Astrocyte (in vitro differentiated cells and primary cell): ENCODE data around the gene LHPP.

Source experiments
- EZH2 ChIP-seq: IDR thresholded peaks from 2 replicates; pipeline ENCODE4 v1.6.1; 2012; ENCODE audit warnings: mild to moderate bottlenecking, low read length, inconsistent platforms; ENCODE audit not compliant: insufficient read depth
- TF ChIP-seq, protein P1 (sequence below): IDR thresholded peaks from 2 replicates; pipeline ENCODE4 v1.5.1; 2011; ENCODE audit warnings: low read depth, mild to moderate bottlenecking, inconsistent platforms, low read length, moderate library complexity; ENCODE audit not compliant: insufficient read depth

DNA sequence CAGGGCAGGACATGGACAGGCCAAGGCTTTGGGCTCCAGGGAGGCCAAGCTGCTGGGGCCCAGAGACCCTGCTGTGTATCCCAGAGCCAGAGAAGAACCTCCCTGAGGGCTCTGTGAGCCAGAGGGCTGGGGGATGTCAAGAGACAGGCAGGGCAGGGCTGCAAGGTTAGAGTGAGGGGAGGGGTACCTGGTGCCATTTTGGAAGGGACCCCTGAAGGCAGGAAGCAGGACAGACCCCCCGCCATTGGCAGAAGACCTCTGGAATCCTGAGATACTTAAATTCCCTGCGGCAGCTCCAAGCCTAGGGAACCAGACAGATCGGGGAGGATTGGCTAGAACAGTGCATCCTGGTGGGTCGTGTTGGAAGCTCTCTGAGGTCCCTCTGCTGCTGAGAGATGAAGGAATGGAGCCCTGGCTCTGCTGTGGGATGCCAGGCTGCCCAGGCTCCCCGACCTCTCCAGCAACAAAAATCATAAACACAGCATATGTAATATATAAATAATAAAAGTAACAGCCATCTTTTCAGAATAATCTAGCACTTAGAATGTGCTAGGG lies 75.0 kb downstream of the LHPP start:
- TF ChIP-seq, protein P1, sequence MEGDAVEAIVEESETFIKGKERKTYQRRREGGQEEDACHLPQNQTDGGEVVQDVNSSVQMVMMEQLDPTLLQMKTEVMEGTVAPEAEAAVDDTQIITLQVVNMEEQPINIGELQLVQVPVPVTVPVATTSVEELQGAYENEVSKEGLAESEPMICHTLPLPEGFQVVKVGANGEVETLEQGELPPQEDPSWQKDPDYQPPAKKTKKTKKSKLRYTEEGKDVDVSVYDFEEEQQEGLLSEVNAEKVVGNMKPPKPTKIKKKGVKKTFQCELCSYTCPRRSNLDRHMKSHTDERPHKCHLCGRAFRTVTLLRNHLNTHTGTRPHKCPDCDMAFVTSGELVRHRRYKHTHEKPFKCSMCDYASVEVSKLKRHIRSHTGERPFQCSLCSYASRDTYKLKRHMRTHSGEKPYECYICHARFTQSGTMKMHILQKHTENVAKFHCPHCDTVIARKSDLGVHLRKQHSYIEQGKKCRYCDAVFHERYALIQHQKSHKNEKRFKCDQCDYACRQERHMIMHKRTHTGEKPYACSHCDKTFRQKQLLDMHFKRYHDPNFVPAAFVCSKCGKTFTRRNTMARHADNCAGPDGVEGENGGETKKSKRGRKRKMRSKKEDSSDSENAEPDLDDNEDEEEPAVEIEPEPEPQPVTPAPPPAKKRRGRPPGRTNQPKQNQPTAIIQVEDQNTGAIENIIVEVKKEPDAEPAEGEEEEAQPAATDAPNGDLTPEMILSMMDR, result no peak
- no peak for TF ChIP-seq EZH2
